Stimulated activated CD4-positive, alpha-beta T cell treated with anti-CD3 and anti-CD28 coated beads, Interleukin-15, amount 100 ng/mL, for 24 hours (primary cell): Measurements from ENCODE around the gene TDRKH.

ENCODE experiments used
- DNase-seq: peaks from one replicate; pipeline ENCODE4 v3.0.0-alpha.2; 2020

Gene TDRKH

GRCh38 chr1:151790071-151790939, at the start of gene TDRKH:
Gene TDRKH (minus strand): TSS chr1:151790500. CDS start chr1:151783022, 7,478 bp downstream.
- peak; percentile 99 for DNase-seq

DNA sequence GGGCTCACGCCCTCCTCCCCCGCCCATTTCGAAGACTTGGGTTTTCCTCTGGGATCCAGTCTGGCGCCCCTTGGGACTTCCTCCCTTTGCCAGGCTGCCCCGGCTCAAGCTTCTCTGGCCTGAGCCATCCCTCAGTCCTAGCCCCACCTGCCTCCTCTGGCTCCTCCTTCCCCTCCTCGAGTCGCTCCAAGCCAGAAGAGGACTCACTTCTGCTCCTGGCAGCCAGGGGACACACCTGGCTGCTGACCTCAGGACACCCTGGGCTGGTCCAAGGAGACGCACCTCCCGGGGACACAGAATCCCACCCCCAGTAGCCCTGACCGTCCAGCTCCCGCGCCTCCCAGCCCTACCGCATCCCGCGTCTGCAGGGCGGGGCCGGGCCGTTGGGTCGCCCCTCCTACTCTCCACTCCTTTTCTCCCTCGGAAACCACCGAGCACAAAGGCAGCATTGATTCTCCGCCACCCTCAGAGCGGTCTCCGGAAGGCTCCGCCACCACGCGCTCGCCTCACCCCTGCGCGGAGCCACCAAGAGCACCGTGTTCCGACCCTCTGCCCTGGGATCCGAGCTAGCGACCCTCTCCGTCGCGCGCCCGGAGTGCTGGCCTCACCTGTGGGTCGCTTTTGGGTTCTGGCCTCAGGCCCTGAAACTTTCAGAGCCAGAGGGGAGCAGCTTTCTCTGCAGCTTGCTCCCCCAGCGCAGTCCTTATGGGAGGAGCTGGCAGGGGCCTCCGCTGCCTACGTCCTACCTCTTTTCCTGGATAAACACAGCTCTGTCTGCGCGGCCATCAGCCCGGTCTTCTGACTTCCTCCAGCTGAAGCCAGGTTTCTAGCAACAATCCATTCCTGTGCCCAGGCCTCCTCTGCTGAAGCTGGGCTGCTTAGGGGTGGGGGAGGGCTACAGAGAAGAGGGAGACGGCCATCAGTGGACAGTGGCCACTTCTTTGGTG, 49.4 kb upstream of the TDRKH start, which contains the start of gene C2CD4D:
TSS of gene C2CD4D (minus strand) at position 364 of the 947 bp plus-strand sequence. CDS start 831 bp downstream, outside the sequence.
- DNase-seq: peak; percentile 80

GRCh38 chr1:151839082-151839412, 48.7 kb upstream of the TDRKH start:
- no peak for DNase-seq

DNA sequence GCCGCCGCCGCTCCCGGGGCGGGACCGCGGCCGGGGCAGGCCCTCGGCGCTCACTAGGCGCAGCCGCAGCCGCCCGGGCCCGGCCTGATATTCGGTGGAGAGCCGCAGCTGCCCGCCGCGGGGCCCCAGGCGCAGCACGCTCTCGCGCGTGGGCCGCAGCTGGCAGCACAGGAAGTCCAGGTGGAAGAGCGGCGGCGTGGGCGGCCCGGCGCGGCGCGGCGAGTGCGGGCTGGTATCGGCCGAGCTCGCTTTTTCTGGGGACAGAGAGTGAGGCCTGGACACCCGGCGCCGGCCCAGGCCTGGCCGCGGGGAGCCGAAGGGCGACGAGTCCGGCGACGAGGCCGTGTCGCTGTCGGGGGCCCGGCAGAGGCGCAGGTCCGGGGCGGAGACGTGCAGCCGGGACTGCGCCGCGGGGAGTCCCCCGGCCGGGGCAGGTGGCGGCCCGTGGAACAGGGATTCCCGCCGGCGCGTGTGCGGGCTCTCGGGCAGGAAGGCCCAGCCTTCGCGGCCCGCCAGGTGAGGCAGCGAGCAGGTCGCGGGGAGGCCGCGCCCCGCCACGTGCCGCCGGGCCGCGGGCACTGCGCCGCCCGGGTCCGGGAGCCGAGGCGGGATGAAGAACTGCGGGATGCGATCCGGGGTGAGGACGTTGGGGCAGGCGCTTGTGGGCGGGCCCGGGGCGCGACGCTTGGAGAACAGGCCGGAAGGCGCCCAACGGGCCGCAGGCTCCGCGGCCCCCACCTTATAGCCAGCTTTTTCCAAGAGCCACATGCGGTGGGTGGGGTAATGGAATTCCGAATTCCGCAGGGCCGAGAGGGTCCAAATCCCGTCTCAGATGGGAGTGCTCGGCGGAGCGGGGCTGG, 48.2 kb upstream of the TDRKH start:
- DNase-seq: peak; percentile 68

GRCh38 chr1:151837884-151838221, 47.6 kb upstream of the TDRKH start:
- DNase-seq: peak; percentile 23

DNA sequence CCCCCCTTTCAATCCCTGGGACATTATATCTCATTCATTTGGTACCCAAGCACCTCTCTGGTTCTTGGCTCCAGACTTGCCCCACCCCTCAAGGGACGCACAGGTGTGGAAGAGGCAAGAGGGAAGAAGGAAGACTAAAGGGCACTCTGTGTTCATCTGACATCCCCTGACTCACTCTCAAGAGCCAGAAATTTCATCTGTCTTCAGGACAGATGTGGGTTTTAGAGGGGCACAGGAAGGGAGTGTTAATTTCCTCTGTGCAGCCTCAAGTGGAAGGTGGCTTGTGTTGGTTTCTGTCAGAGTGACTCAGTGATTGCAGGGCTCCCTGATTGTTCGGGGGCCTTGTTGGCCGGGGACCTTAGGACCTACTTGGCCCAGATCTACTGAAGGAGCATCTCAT, 46.9 kb upstream of the TDRKH start:
- peak; percentile 46 for DNase-seq

DNA sequence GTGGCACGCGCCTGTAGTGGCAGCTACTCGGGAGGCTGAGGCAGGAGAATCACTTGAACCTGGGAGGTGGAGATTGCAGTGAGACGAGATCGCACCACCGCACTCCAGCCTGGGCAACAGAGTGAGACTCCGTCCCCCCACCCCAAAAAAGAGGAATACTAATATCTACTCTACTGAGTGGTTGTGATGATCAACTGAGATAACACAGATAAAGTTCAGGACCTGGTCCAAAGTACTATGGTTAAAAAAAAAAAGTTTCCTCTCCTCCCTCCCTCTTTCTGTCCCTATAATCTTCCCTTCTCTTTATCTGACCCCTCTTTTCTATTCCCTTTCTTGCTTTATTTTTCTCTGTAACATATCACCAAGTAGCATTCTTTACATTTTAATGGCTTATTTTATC, 45.3 kb upstream of the TDRKH start:
- DNase-seq: no peak

DNA sequence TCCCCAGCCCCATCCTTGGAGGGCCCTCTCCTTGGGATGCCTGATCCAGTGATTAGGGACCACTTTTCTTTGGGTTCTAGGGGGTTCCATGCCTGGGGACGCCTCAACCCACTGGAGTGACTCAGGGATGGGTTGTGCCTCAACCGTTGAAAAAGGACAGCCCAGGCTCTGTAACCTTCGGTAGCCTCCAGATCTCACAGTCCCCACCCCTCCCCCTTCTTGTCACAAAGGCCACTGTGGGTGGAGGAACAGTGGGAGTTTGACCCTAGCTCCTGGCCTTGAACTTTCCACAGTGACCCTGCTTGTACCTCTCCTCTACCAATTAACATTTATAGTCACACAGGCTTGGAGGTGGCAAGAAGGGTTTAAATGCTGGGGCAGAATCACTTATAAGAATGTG, 43.9 kb upstream of the TDRKH start:
- no peak for DNase-seq

DNA sequence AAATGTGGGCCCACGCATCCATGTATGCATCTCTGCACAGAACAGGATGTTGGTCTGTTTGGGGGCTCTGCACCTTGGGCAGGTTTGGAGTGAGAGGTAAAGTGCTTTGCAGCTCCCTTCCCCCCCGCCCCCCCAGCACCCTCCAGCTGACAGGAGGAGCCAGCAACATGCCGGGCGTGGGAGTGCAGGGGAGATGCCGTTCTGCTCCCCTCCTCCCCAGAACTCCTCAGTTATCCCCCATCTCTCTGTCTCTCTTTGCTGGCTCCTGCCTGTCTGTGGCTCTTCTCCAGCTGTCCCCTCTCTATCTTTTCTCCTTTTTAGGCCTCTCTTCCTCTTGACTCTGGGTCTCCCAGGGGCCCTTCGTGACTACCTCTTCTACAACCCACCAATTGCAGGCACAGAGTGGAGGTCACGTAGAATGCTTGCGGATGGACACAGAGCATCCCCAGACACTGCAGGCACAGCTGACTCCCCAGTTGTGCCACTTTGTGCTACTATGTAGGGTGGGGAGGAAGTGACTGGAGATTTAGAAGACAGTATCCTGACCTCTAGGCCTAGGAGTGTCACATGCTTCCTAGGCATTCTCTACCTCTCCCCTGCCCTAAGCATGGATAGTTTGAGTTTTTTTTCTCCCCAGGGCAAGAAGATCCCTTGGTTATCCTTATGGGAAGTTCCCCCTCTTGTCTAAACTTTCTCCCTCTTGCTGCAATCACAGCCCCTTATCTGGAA, 43.0 kb upstream of the TDRKH start:
- no peak for DNase-seq

DNA sequence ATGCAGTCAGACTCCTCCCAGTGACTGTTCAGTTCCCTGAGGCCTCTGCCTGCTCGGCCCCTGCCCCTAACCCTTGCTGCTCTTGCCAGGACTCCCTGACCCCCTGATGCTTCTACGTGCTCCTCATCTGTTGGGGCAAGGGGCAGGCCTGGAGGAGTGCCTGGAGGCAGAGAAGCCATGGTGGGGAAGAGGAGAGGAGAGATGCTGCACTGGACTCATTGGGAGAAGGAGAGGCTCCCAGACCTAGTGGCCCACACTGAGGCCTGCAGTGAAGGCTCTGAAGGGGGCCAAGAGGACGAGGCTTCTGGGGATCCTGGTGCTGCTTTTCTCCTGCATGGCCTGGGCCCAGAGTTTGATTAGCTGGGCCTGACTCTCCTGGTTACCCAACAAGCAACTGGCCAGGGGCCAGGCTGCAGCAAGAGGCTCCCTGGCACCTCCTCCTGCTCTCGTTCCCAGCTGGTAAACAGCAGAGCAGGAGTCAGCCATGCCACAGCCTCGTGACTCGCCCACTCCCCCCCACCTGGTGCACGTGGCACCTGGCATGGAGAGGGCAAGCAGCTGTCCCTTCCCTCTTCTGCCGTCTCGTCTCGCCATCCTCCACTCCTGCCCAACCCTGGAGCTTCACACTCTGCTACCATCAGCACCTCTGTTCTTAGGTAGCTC, 42.1 kb upstream of the TDRKH start:
- no peak for DNase-seq

DNA sequence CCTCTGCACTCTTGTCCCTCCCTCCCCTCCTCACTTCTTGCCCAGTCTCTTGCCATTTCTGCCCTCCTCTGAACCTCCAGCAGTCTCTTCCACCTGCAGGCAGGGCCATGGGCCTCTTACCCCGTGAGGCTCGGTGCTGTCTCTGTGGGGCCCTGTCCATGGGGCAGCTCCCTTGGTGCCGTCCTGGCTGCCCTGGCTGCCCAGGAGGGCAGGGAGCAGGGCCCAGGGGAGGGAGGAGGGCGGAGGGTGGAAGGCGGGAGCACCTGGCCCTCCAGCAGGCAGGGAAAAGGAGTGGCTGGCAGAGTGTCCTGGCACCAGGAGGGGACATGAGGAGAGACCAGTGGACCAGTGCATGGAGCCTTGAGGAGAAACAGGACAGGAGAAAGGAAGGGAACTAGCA, 41.3 kb upstream of the TDRKH start, which contains the start of gene RORC:
TSS of gene RORC (minus strand) at position 198 of the 400 bp plus-strand sequence. CDS start at position 160, 38 bp downstream.
- DNase-seq: no peak

DNA sequence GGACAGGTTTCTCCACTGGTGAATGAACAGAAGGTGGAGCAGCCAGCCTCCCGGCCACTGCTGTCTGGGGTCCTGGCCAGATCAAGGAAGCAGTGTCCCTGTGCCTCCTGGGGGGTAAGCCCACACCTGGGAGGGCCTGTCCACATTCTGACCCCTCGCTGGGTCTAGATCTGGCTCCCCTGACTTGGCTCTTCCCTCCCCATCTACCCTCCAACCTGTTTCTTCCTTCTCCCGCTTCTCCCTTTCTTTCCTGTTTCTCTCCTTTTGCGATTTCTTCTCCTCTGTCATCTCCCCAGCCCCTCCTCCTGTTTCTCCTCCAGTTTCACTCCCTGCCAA, 40.9 kb upstream of the TDRKH start:
- DNase-seq: no peak

DNA sequence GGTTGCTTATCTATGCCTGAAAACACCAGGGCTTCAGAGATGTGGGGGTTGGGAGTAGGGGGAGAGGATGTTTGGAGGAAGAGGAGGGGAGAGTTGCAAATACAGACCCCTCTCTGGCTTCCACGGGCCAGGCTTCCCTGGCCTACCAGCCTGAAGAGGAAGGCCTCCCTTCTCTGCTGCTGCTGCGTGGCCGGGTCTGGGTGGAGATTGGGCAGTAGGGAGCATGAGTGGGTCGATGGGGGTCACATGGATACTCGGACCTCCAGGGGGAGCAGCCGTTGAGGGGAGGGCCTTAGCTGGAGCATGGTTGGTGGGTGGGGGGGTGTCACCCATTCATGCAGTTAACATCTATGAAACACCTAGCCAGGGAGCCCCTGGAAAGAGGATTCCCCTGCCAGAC, 39.8 kb upstream of the TDRKH start:
- DNase-seq: no peak

GRCh38 chr1:151829352-151830046, 39.2 kb upstream of the TDRKH start:
- DNase-seq: no peak

GRCh38 chr1:151828921-151829320, 38.6 kb upstream of the TDRKH start:
- DNase-seq: no peak

GRCh38 chr1:151827853-151828252, 37.6 kb upstream of the TDRKH start:
- DNase-seq: peak; percentile 31

GRCh38 chr1:151825751-151826660, 35.7 kb upstream of the TDRKH start:
- peak; percentile 64 for DNase-seq

DNA sequence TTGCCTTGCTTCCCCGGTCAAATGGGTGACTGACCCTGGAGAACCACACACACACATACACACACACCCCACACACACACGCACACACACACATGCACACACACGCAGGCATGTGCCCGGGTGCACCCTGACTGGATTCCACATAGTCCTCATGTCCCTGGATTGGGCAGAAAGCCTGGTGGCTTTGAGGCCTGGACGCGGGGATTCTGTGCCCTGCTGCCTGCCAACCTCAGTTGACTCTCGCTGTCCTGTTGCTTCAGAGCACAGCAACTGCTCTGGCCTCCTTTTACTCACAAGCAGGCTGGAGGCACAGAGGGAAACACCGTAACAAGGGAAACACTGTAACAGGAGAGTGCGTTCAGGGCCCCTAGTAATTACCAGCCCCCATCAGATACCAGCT, 34.9 kb upstream of the TDRKH start:
- DNase-seq: no peak

DNA sequence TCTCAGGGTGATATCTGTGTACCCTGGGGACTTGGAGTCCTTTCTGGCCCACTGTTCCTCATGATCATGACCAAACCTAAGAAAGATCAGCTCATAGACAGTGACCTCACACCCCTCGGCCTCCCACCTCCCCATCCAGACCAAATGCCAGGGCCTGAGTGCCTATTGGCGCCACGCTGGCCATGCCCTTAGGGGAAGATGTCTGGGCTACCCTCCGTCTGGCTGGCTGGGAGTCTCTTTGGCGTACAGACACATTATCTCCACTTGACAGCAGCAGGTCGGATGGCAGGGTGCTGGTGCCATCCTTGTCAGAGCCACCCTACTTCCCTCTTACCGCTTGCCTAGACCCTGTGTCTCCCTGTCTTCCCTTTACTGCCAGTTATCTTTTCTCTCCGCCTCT, 32.9 kb upstream of the TDRKH start:
- no peak for DNase-seq

DNA sequence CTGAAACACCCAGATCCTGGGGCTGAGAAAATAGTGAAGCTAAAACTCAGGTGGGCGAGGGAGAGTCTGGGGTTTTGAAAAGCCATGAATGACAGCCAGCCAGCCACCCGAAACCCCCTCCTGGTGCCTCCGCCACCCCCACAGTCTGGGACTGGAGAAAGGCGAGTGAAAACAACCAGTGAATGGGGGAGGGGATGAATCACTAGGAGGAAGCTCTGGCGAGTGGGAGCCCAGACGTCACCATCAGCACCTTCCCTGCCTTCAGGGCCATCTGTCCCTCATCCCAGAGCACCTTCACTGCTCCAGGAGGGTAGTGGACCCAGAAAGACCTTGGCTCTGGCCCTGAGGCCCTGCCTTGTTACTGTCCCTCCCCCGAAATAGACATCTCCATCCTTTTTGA, 32.1 kb upstream of the TDRKH start:
- DNase-seq: peak; percentile 73
